Ishikawa (cell line): Measurements from ENCODE around the gene ZDHHC4.

Experiments used
- CEBPB ChIP-seq: IDR thresholded peaks from 2 replicates; pipeline ENCODE4 v1.6.1; 2012
- RAD21 ChIP-seq: IDR thresholded peaks from 2 replicates; pipeline ENCODE4 v1.6.1; 2012; ENCODE audit warnings: low read depth
- YY1 ChIP-seq: IDR thresholded peaks from 2 replicates; pipeline ENCODE4 v1.6.1; 2012; ENCODE audit warnings: low read depth
- TF ChIP-seq, protein P1 (sequence below): IDR thresholded peaks from 2 replicates; pipeline ENCODE4 v1.6.1; 2012; ENCODE audit warnings: low read depth, mild to moderate bottlenecking

DNA sequence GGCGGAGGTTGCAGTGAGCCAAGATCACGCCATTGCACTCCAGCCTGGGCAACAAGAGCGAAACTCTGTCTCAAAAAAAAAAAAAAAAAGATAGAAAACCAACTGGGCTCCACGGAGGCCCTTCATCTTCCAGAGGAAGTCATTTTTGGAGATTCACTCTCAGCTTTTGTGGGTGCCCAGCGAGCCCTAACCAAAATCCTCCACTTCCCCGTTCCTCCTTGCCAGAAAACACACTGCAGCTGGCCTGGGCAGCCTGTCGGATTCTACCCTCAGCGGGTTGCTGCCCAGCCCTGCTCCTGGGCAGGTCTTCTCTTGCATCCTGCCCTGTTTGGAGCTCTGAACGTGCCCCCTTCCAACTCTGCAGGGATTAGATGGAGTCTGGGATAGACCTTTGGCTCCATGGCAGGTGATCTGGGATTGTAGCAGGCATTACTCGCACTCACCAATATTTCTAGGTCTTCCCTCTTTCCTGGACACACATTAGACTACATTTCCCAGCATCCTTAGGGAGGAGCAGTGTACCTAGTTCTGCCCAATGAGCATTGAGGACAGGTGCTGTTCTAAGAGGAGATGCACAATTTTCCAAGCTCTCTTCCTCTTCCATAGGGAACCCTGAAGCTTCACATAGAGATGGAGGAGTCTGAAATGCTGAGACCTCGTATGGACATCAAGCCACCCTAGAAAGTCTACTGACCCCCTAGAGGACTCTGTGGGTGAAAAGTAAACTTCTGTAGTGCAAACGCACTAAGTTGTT is 30.6 kb upstream of the ZDHHC4 start:
- no peak for TF ChIP-seq CEBPB
- TF ChIP-seq, protein P1, sequence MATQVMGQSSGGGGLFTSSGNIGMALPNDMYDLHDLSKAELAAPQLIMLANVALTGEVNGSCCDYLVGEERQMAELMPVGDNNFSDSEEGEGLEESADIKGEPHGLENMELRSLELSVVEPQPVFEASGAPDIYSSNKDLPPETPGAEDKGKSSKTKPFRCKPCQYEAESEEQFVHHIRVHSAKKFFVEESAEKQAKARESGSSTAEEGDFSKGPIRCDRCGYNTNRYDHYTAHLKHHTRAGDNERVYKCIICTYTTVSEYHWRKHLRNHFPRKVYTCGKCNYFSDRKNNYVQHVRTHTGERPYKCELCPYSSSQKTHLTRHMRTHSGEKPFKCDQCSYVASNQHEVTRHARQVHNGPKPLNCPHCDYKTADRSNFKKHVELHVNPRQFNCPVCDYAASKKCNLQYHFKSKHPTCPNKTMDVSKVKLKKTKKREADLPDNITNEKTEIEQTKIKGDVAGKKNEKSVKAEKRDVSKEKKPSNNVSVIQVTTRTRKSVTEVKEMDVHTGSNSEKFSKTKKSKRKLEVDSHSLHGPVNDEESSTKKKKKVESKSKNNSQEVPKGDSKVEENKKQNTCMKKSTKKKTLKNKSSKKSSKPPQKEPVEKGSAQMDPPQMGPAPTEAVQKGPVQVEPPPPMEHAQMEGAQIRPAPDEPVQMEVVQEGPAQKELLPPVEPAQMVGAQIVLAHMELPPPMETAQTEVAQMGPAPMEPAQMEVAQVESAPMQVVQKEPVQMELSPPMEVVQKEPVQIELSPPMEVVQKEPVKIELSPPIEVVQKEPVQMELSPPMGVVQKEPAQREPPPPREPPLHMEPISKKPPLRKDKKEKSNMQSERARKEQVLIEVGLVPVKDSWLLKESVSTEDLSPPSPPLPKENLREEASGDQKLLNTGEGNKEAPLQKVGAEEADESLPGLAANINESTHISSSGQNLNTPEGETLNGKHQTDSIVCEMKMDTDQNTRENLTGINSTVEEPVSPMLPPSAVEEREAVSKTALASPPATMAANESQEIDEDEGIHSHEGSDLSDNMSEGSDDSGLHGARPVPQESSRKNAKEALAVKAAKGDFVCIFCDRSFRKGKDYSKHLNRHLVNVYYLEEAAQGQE, result no peak
- no peak for TF ChIP-seq RAD21
- TF ChIP-seq YY1, result no peak
